Heart left ventricle (tissue), 16 donors: ENCODE data around the gene ENAM. TPM values are rescaled to one million over a fixed set of nuclear protein-coding genes. Genes with fewer than 3 reads are reported as not detected.

Experiments
- ATAC-seq, 4 donors: fragments of 200-7000 bp; cut with Tn5 transposase; one replicate each; pipeline ENCODE4 v1.9.1; 2020 to 2022; ENCODE audit warnings: moderate library complexity in 4 of 4, mild to moderate bottlenecking in 3 of 4, moderate number of reproducible peaks in 1 of 4
- DNase-seq, 5 donors: peaks; one replicate each; pipeline ENCODE4 v3.0.0-alpha.2; 2020
- H3K27ac ChIP-seq, 12 donors: fragments of 200-600 bp; sonication (generic) in 4 of 12; one replicate each; pipeline versions ENCODE4 v1.5.0 to v1.8.0; 2016 to 2022; ENCODE audit warnings: mild to moderate bottlenecking in 2 of 12
- H3K27me3 ChIP-seq, 9 donors: fragments of 200-600 bp; sonication (generic) in 2 of 9; one replicate each; pipeline versions ENCODE4 v1.5.1 to v1.8.0; 2016 to 2022; ENCODE audit warnings: mild to moderate bottlenecking in 3 of 9
- H3K36me3 ChIP-seq, 9 donors: fragments of 200-600 bp; sonication (generic) in 2 of 9; one replicate each; pipeline versions ENCODE4 v1.5.0 to v1.8.0; 2018 to 2022; ENCODE audit warnings: mild to moderate bottlenecking in 2 of 9
- H3K4me1 ChIP-seq, 12 donors: fragments of 200-600 bp; sonication (generic) in 4 of 12; one replicate each; pipeline versions ENCODE4 v1.5.0 to v1.8.0; 2016 to 2022; ENCODE audit warnings: mild to moderate bottlenecking in 3 of 12
- H3K4me3 ChIP-seq, 12 donors: fragments of 200-600 bp; sonication (generic) in 4 of 12; one replicate each; pipeline versions ENCODE4 v1.5.0 to v1.8.0; 2017 to 2022; ENCODE audit warnings: mild to moderate bottlenecking in 9 of 12, moderate library complexity in 4 of 12
- H3K9me3 ChIP-seq, 12 donors: fragments of 200-600 bp; sonication (generic) in 4 of 12; one replicate each; pipeline versions ENCODE4 v1.5.0 to v1.8.0; 2016 to 2022; ENCODE audit warnings: mild to moderate bottlenecking in 1 of 12
- POLR2A ChIP-seq, 2 donors: fragments of 450-650 bp; IDR thresholded peaks; one replicate each; pipeline ENCODE4 v1.6.1; 2017; ENCODE audit warnings: antibody characterized with exemption in 2 of 2, mild to moderate bottlenecking in 2 of 2, moderate library complexity in 2 of 2
- WGBS, 4 donors: extraction: QIAGEN DNeasy Blood & Tissue Kit in 2 of 4; methylation state at CpG; one replicate each; pipeline versions ENCODE4 v1.1.5 to v1.1.7; 2013 to 2018; 5-methylcytosine and 5-hydroxymethylcytosine counted together
- intact Hi-C, 10 donors: fragments of 100-400 bp; cut with DNase I; formaldehyde crosslinking; loops; one replicate each; pipeline versions ENCODE4 v1.11.1 to v1.14.2; 2022
- polyA plus RNA-seq, 2 donors: library from polyadenylated mRNA; stranded (reverse); fragments of 200-250 nt; gene quantifications; one replicate each; pipeline ENCODE4 v1.2.3, GENCODE V29; 2013
- total RNA-seq, 9 donors: library from RNA; depleted of rRNA in 2 of 9; stranded (reverse); fragments of >200 nt in 2 of 9; fragmentation: NEBNext Ultra II Directional in 3 of 9; extraction: Animal tissue kit (Norgen Biotek cat#: 25700) in 3 of 9; gene quantifications; one replicate each; pipeline versions ENCODE4 v1.1.0 to v1.2.4, GENCODE V29; 2016 to 2023
- TF ChIP-seq, protein P1 (sequence below), 12 donors: fragments of 200-600 bp; sonication (generic) in 4 of 12; IDR thresholded peaks; one replicate each; pipeline versions ENCODE4 v1.5.0 to v1.8.0; 2018 to 2022; ENCODE audit warnings: antibody characterized with exemption in 12 of 12, mild to moderate bottlenecking in 5 of 12
- donor health status: ischemic (EF 13 %, LVEDD 7.1; RV severe dilation, severe dysfunction).
- donor health status: healthy with polysubstance abuse.
- donor health status: DM: no; HTN: yes; CAD: no.
- donor health status: DM: no; HTN: no; CAD: no.
- donor health status: ischemic (EF 25% LVEDD 6.9; RV normal size, moderate dysfunction).
- donor health status: ischemic (EF 25% LVEDD 5.7; RV mildly dilated, moderate dysfunction).
- donor health status: healthy.
- donor health status: DM: yes; HTN: yes; CAD: no.
- donor health status: ischemic (EF 35%, LVEDD 5.7; RV mildly dilated, moderate dysfunction).
- donor health status: nonischemic (EF 11% LVEDD 7.7; RV severe dilation, severe dysfunction).
- donor health status: DM: yes; HTN: yes; CAD: no.
- donor health status: PGD.
- donor health status: ischemic (EF 29% LVEDD 5.4; RV normal size, mild dysfunction).
- donor health status: nonischemic (EF 23%, LVEDD 6.1; RV moderate dilation, normal function).

Gene ENAM
- total and polyA plus RNA-seq, 11 donors: 0.98 to 16.0 (median 6.8) TPM

DNA sequence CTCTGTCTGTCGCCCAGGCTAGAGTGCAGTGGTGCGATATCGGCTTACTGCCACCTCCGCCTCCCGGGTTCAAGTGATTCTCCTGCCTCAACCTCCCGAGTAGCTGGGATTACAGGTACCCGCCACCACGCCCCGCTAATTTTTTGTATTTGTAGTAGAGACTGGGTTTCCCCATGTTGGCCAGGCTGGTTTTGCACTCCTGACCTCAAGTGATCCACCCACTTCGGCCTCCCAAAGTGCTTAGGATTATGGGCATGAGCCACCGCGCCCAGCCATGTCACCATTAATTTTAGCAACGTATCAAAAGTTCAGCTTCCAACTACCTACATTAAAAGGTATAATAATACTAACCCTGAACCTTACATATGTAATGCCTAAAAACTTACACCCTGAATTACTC is 58.8 kb downstream of the ENAM start:
- Histone ChIP-seq H3K4me3 (peak overlapping the region; percentile 69 to 98 (median 90)), H3K27me3 (no peaks in the 10 kb centered on the region), H3K27ac (peak overlapping the region; percentile 84 to 97 (median 92)), H3K4me1 (peaks cover 4 to 46% (median 32%) of the 10 kb centered on the region in 12 donors), H3K36me3 (peaks cover 0 to 22% (median 10%) of the 10 kb centered on the region in 9 donors), H3K9me3 (no peaks in the 10 kb centered on the region)
- TF ChIP-seq, protein P1, sequence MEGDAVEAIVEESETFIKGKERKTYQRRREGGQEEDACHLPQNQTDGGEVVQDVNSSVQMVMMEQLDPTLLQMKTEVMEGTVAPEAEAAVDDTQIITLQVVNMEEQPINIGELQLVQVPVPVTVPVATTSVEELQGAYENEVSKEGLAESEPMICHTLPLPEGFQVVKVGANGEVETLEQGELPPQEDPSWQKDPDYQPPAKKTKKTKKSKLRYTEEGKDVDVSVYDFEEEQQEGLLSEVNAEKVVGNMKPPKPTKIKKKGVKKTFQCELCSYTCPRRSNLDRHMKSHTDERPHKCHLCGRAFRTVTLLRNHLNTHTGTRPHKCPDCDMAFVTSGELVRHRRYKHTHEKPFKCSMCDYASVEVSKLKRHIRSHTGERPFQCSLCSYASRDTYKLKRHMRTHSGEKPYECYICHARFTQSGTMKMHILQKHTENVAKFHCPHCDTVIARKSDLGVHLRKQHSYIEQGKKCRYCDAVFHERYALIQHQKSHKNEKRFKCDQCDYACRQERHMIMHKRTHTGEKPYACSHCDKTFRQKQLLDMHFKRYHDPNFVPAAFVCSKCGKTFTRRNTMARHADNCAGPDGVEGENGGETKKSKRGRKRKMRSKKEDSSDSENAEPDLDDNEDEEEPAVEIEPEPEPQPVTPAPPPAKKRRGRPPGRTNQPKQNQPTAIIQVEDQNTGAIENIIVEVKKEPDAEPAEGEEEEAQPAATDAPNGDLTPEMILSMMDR (IDR thresholded peaks at IDR 0.05): no peak
- no peak for TF ChIP-seq POLR2A (IDR thresholded peaks at IDR 0.05)
- WGBS, 4 donors: 71 to 73% (median 71%) methylated on average over 13 of the region's 13 CpGs
- peak in 1 of 4 donors; percentile 1 for ATAC-seq
- intact Hi-C loops: loop anchor here in 3 of 10 donors (5.0 kb wide), 5 partner anchors 50 to 320 kb away; partner anchors contain the start of genes DCK (in 1 of the 3), GRSF1 (in 1 of the 3) and MOB1B (in 1 of the 3)
- peak in 2 of 5 donors; percentile 28 to 29 for DNase-seq

DNA sequence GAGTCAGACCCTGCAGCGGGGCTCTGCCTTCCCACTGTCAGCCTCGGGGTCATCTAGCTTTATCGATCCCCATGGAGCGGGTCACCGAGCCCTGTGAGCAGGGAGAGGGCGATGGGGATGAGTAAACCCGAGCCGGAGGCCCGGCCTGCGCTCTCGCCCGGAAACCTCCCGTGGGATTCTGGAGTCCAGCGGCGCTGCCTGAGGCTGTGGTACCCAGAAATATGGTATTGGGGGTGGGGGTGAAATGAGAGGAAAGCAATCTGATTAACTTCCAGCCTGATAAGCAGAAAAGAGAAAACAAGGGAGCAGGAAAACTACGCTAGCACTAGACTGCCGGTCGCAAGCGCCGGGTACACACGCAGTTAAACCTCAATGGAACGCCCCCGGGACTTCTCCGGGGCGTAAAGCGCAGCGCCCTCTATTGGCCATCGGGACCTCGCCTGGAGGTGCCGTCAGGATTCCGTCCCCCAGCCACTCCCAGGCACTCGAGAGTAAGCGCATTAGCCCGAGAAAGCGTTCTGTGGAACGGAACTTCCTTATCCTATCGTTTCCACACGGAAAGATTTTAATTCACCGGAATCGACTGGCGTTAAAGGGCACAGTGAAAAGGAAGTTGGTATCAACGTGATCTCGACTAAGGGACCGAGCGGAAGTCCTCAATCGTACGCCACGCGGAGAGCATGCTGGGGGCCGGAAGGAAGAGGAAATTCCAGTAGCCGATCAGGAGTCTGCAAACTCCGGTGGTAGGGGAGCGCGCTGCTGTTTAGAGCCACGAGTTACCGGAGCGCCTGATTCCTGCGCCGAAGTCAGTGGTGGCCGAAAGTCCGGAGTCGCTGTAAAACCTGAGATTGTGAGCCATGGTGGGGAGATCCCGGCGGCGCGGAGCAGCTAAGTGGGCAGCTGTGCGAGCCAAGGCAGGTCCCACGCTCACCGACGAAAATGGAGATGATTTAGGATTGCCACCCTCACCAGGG is 59.6 kb downstream of the ENAM start, which contains the start of gene UTP3:
Gene UTP3 (plus strand): TSS at position 712 of the 974 bp plus-strand sequence. CDS start 146 bp downstream, at position 858.
- no peaks in the 10 kb centered on the region for H3K9me3 ChIP-seq
- 0 to 1% (median 1%) methylated on average over 55 to 70 of the region's 70 CpGs for WGBS, 4 donors
- peak; percentile 97 to 99 (median 98) for ATAC-seq
- peak in 1 of 2 donors; percentile 48 for TF ChIP-seq POLR2A (IDR thresholded peaks at IDR 0.05)
- TF ChIP-seq, protein P1 (IDR thresholded peaks at IDR 0.05): peak; percentile 95 to 100 (median 96)
- peak; percentile 96 to 97 (median 97) for DNase-seq
- H3K27ac ChIP-seq: peak within 1 kb of the TSS; percentile 84 to 97 (median 92)
- peak within 1 kb of the TSS; percentile 69 to 98 (median 90) for H3K4me3 ChIP-seq
- intact Hi-C loops: loop anchor here in 6 of 10 donors (1.0 to 5.0 kb wide), 11 partner anchors 16 to 319 kb away; partner anchors contain the start of genes GRSF1 (in 3 of the 6), DCK (in 2 of the 6) and MOB1B (in 1 of the 6)
- H3K36me3 ChIP-seq: peaks cover 0 to 29% (median 10%) of the 10 kb centered on the region in 9 donors
- peaks cover 4 to 48% (median 32%) of the 10 kb centered on the region in 12 donors for H3K4me1 ChIP-seq
- H3K27me3 ChIP-seq: no peaks in the 10 kb centered on the region

DNA sequence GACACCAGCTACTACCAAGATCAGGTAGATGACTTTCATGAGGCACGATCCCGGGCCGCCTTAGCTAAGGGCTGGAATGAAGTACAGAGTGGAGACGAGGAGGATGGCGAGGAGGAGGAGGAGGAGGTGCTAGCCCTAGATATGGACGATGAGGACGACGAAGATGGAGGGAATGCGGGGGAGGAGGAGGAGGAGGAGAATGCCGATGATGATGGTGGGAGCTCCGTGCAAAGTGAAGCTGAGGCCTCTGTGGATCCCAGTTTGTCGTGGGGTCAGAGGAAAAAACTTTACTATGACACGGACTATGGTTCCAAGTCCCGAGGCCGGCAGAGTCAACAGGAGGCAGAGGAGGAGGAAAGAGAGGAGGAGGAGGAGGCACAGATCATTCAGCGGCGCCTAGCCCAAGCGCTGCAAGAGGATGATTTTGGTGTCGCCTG is 60.3 kb downstream of the ENAM start:
- DNase-seq (peak in 1 of 5 donors; percentile 27), ATAC-seq (peak in 3 of 4 donors; percentile 2 to 20 (median 3))
- WGBS, 4 donors: 0 to 3% (median 2%) methylated on average over 19 of the region's 19 CpGs
- H3K4me3 ChIP-seq: peak overlapping the region; percentile 69 to 98 (median 90)
- H3K4me1 ChIP-seq: peaks cover 4 to 48% (median 32%) of the 10 kb centered on the region in 12 donors
- H3K27me3 ChIP-seq: no peaks in the 10 kb centered on the region
- TF ChIP-seq, protein P1 (IDR thresholded peaks at IDR 0.05): no peak
- TF ChIP-seq POLR2A (IDR thresholded peaks at IDR 0.05): no peak
- peaks cover 0 to 34% (median 10%) of the 10 kb centered on the region in 9 donors for H3K36me3 ChIP-seq
- peak overlapping the region; percentile 33 to 97 (median 92) for H3K27ac ChIP-seq
- intact Hi-C loops: loop anchor here in 6 of 10 donors (1.0 to 5.0 kb wide), 11 partner anchors 15 to 318 kb away; partner anchors contain the start of genes GRSF1 (in 3 of the 6), DCK (in 2 of the 6) and MOB1B (in 1 of the 6)
- no peaks in the 10 kb centered on the region for H3K9me3 ChIP-seq
